Left renal pelvis (tissue), 4 donors: ENCODE data around the gene GRPEL1. TPM values are rescaled to one million over a fixed set of nuclear protein-coding genes. Genes with fewer than 3 reads are reported as not detected.
"Not testable (repeated sequence)": the region's sequence is repeated elsewhere in the genome, so short reads cannot be mapped to it uniquely, and the experiment has no call there.

ENCODE experiments used
- DNase-seq, 4 donors: peaks; one replicate each; pipeline ENCODE4 v3.0.0-alpha.2; 2013; ENCODE audit warnings: low read depth in 4 of 4, low spot score in 3 of 4
- polyA plus RNA-seq, 4 donors: library from polyadenylated mRNA; unstranded; fragments of 120-200 nt; gene quantifications; one replicate each; pipeline ENCODE4 v1.2.1, GENCODE V29; 2013; ENCODE audit not compliant: insufficient read length in 4 of 4

The GRPEL1 gene
- polyA plus RNA-seq: 10 to 100 TPM; 20.2 to 38.0 (median 32.9) TPM

- DNase-seq: peak; percentile 96 to 99 (median 99)
These were observed at the start of gene GRPEL1 for GRCh38 chr4:7067452-7068278. TSS of gene GRPEL1 (minus strand) at chr4:7068064. CDS start at chr4:7068032, 32 bp downstream.

- DNase-seq: no peak
These were observed 48.8 kb upstream of the GRPEL1 start for GRCh38 chr4:7116705-7117104.

- no peak for DNase-seq
These were observed 47.9 kb upstream of the GRPEL1 start for GRCh38 chr4:7115557-7116340.

- DNase-seq: no peak
These were observed 44.8 kb upstream of the GRPEL1 start for GRCh38 chr4:7112656-7113055.

- DNase-seq: no peak
These were observed 43.6 kb upstream of the GRPEL1 start for GRCh38 chr4:7111441-7111840.

GRCh38 chr4:7110546-7110945 lies 42.7 kb upstream of the GRPEL1 start:
- no peak for DNase-seq

GRCh38 chr4:7109169-7109568 lies 41.3 kb upstream of the GRPEL1 start:
- no peak for DNase-seq

- no peak for DNase-seq
These were observed 40.8 kb upstream of the GRPEL1 start for GRCh38 chr4:7108660-7109059.

- DNase-seq: no peak
These were observed 40.3 kb upstream of the GRPEL1 start for GRCh38 chr4:7108046-7108625.

- no peak for DNase-seq
These were observed 39.5 kb upstream of the GRPEL1 start for GRCh38 chr4:7107166-7107905.

GRCh38 chr4:7105276-7105675 lies 37.4 kb upstream of the GRPEL1 start:
- no peak for DNase-seq

GRCh38 chr4:7104366-7105031 lies 36.6 kb upstream of the GRPEL1 start:
- no peak for DNase-seq

- peak in 3 of 4 donors; percentile 55 to 67 (median 62) for DNase-seq
These were observed 35.9 kb upstream of the GRPEL1 start for GRCh38 chr4:7103607-7104365.

GRCh38 chr4:7103031-7103606 lies 35.3 kb upstream of the GRPEL1 start:
- peak in 2 of 4 donors; percentile 48 to 55 for DNase-seq

GRCh38 chr4:7102516-7102909 lies 34.6 kb upstream of the GRPEL1 start:
- DNase-seq: not testable (repeated sequence)

GRCh38 chr4:7101692-7102515 lies 34.0 kb upstream of the GRPEL1 start:
- peak in 1 of 4 donors; percentile 45 for DNase-seq

GRCh38 chr4:7096236-7096635 lies 28.4 kb upstream of the GRPEL1 start:
- DNase-seq: no peak

- DNase-seq: no peak
These were observed 27.8 kb upstream of the GRPEL1 start for GRCh38 chr4:7095611-7096155.
